Large intestine (tissue), 12 donors: ENCODE data around the gene TNNC2. TPM values are rescaled to one million over a fixed set of nuclear protein-coding genes. Genes with fewer than 3 reads are reported as not detected.
"Not testable (repeated sequence)": the region's sequence is repeated elsewhere in the genome, so short reads cannot be mapped to it uniquely, and the experiment has no call there.

Experiments
- DNase-seq, 2 donors: peaks; one replicate each; pipeline versions ENCODE4 v3.0.0 to v3.0.0-alpha.2; 2013
- H3K27ac ChIP-seq: one replicate; pipeline ENCODE4 v1.5.1; 2013; ENCODE audit warnings: low read length
- H3K27me3 ChIP-seq: 2 replicates; pipeline ENCODE4 v1.6.1; 2013; ENCODE audit warnings: low read length; ENCODE audit not compliant: control insufficient read depth, insufficient read depth
- H3K36me3 ChIP-seq: 2 replicates; pipeline ENCODE4 v1.6.1; 2013; ENCODE audit warnings: low read length; ENCODE audit not compliant: control insufficient read depth, insufficient read depth
- H3K4me1 ChIP-seq: one replicate; pipeline ENCODE4 v1.6.1; 2013; ENCODE audit warnings: low read length; ENCODE audit not compliant: control insufficient read depth, insufficient read depth
- H3K4me3 ChIP-seq: one replicate; pipeline ENCODE4 v1.5.1; 2013; ENCODE audit warnings: low read length
- H3K9me3 ChIP-seq: one replicate; pipeline ENCODE4 v1.6.1; 2013; ENCODE audit warnings: mild to moderate bottlenecking, low read depth, low read length, moderate library complexity; ENCODE audit not compliant: control insufficient read depth
- WGBS: methylation state at CpG from one replicate; pipeline ENCODE4 v1.1.5; 2013; ENCODE audit warnings: low lambda C conversion rate; ENCODE audit not compliant: insufficient coverage; 5-methylcytosine and 5-hydroxymethylcytosine counted together
- long read RNA-seq, 11 donors: transcript quantifications; one replicate each; lab custom pipeline, GENCODE V29; 2026
- polyA plus RNA-seq: library from polyadenylated mRNA; unstranded; fragments of 120-200 nt; gene quantifications from one replicate; pipeline ENCODE4 v1.2.1, GENCODE V29; 2013

Gene TNNC2
- polyA plus RNA-seq, result 10.9 TPM
- long read RNA-seq, donor 1, transcript TNNC2-201 (6 exons, 710 nt), result major isoform, 7 of 19 reads
- long read RNA-seq, donor 1, partial matches to known transcripts, result 12 of 19 reads
- long read RNA-seq, donor 1, other reads (novel, unspliced or antisense), result 0 of 19 reads
- long read RNA-seq, donor 2, result 0 reads
- long read RNA-seq, donor 3, partial matches to known transcripts, result 9 of 9 reads
- long read RNA-seq, donor 3, other reads (novel, unspliced or antisense), result 0 of 9 reads
- long read RNA-seq, donor 4, result 0 reads
- long read RNA-seq, donor 5, transcript TNNC2-201 (6 exons, 710 nt), result major isoform, 5 of 5 reads
- long read RNA-seq, donor 5, partial matches to known transcripts, result 0 of 5 reads
- long read RNA-seq, donor 5, other reads (novel, unspliced or antisense), result 0 of 5 reads
- long read RNA-seq, donor 6, result 0 reads
- long read RNA-seq, donor 7, result 0 reads
- long read RNA-seq, donor 8, transcript TNNC2-201 (6 exons, 710 nt), result major isoform, 25 of 46 reads
- long read RNA-seq, donor 8, partial matches to known transcripts, result 21 of 46 reads
- long read RNA-seq, donor 8, other reads (novel, unspliced or antisense), result 0 of 46 reads
- long read RNA-seq, donor 9, result 0 reads
- long read RNA-seq, donor 10, result 0 reads
- long read RNA-seq, donor 11, result 0 reads

DNA sequence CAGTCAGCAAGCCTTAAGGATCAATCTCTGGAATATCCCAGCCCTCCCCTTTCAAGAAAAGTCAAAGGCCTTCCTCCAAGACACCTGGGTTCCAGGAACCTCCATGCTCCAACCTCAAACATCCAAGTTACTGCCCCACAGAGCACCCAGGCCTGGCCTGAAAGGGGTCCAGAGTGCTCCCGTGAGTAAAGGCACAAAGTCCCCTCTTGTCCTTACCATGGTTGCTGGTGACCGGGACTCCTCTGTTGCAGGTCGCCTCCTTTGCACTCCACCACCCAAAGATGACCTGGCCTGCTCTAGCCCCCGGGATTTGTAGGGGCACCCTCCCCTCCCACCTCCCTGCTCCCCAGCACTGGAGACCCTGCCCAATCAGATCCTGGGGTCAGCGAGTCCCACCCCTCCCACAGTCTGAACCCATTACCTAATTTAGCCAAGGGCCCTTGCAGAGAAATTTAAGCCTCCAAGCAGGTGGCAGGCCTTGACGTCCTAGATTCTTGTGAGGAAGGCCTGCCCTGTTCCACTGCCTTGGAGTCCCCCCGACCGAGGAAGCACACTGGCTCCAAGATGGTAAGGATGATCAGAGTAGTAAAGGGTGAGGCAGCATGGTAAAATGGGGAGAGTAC is at the start of gene TNNC2:
Gene TNNC2 (minus strand): TSS at position 283 of the 623 bp plus-strand sequence. CDS start 64 bp downstream, at position 219.
- WGBS, result 100% methylated on average over 2 of the region's 8 CpGs
- H3K27ac ChIP-seq, result no peak within 1 kb of the TSS
- no peak for DNase-seq

DNA sequence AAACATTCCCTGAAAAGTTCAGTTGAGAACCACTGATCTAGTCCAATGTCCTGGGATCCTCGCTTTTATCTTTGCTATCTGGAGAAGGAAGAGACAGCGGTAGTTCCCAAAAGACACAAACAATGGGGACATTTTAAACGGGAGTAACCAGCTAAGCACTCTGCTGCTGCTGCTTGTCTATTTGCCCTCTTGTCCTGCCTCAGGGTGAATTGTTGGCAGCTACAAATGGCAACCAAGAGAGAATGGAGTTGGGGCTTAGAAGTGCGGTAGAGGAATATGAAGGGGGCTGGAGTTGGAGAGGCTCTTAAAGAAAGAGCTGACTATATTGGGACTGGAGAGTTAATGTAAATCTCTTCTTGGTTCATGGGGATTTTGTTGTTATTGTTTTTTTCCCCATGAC is 47.5 kb upstream of the TNNC2 start:
- Histone ChIP-seq H3K36me3 (peaks cover 31% of the 10 kb centered on the region), H3K4me1 (no peaks in the 10 kb centered on the region), H3K27ac (no peak overlapping the region), H3K27me3 (no peaks in the 10 kb centered on the region), H3K4me3 (no peak overlapping the region), H3K9me3 (no peaks in the 10 kb centered on the region)
- WGBS, result 100% methylated on average over 1 of the region's 4 CpGs
- no peak for DNase-seq

More for the DNA sequence above, at the start of gene TNNC2:
- Histone ChIP-seq H3K27me3 (peaks cover 21% of the 10 kb centered on the region), H3K36me3 (no peaks in the 10 kb centered on the region), H3K9me3 (peaks cover 6% of the 10 kb centered on the region), H3K4me3 (no peak within 1 kb of the TSS), H3K4me1 (peaks cover 14% of the 10 kb centered on the region)

DNA sequence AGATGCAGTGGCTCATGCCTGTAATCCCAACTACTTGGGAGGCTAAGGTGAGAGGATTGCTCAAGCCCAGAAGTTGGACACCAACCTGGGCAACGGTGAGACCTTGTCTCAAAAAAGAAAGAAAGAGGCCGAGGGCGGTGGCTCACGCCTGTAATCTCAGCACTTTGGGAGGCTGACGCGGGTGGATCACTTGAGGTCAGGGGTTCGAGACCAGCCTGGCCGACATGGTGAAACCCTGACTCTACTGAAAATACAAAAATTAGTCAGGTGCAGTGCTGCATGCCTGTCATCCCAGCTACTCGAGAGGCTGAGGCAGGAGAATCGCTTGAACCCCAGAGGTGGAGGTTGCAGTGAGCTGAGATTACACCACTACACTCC is 47.0 kb upstream of the TNNC2 start:
- not testable (repeated sequence) for H3K4me1 ChIP-seq, H3K9me3 ChIP-seq, H3K27me3 ChIP-seq, H3K27ac ChIP-seq, DNase-seq, H3K4me3 ChIP-seq
- WGBS, result no CpG with 5 or more reads among the region's 10 CpGs
- peaks cover 31% of the 10 kb centered on the region for H3K36me3 ChIP-seq

DNA sequence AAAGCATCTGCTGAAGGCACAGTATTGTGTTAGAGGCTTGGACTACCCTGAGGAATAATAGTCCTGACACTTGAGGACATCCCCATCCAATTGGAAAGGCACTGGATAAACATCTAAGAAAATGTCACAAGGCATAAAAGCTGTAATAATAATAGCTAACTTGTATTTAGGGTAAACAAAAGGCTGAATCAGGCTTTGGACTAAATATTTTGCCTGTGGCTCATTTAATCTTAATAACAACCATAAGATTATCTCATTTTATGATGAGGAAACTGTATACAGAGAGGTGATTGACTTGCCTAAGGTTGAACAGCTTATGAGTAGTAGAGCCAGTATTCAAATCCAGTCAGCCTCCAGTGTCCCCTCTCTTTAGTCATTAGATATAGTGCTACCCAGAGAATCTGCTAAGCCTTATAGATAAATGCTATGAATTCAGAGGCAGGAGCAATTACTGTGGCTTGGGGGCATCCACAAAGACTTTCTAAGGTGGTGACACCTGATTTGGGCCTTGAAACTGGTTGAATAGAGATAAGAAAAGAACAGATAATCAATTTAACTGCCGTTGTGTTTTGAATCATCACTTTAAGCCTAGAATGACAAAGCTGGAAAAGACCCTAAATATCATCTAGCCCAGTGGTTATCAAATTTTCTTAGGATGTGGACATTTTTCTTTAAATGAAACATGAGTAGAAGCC is 46.4 kb upstream of the TNNC2 start:
- peaks cover 27% of the 10 kb centered on the region for H3K36me3 ChIP-seq
- no peak overlapping the region for H3K4me3 ChIP-seq
- H3K27ac ChIP-seq, result no peak overlapping the region
- no peak for DNase-seq
- H3K27me3 ChIP-seq, result no peaks in the 10 kb centered on the region
- WGBS, result no CpG with 5 or more reads among the region's 1 CpG
- H3K4me1 ChIP-seq, result no peaks in the 10 kb centered on the region
- H3K9me3 ChIP-seq, result no peaks in the 10 kb centered on the region

DNA sequence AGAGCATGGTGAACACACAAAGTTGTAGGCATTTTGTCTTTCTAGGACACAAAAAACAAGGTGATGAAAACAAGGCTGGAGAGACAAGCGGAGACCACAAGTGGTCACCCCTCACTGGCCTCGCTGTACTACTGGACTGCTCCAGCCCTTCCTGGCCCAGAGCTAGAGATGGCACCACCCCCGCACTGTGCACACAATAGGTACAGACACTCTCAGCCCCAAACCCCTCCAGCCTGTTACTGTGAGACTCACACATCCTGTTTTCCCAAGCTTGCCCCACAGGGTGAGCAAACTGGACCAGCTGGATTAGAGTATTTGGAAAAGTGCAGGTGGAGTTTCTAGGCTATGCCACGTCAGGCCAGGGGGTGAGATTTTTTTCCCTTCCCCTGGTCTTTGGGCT is 45.5 kb upstream of the TNNC2 start:
- no CpG with 5 or more reads among the region's 4 CpGs for WGBS

DNA sequence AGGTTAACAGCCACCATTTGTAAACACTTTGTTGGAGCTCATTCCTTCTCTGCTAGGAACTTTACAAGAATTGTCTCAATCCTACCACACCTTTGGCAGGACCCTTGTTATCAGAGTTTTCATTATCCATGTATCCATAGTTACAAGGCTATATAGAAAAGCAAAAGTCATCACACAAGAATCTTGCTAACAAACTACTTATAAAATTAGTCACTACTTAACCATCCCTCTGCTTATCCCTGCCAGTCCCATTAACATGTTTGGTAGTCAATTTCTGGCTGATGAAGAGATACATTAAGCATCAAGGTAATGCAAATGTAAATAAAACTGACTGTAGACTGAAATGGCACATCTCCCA is 40.7 kb upstream of the TNNC2 start:
- no peak for DNase-seq
- peaks cover 15% of the 10 kb centered on the region for H3K4me1 ChIP-seq
- H3K27ac ChIP-seq, result peak overlapping the region; percentile 45

More for the DNA sequence above, 45.5 kb upstream of the TNNC2 start:
- Histone ChIP-seq H3K9me3 (no peaks in the 10 kb centered on the region), H3K27me3 (no peaks in the 10 kb centered on the region), H3K4me3 (no peak overlapping the region), H3K36me3 (peaks cover 18% of the 10 kb centered on the region), H3K4me1 (peaks cover 3% of the 10 kb centered on the region), H3K27ac (no peak overlapping the region)
- DNase-seq, result no peak

DNA sequence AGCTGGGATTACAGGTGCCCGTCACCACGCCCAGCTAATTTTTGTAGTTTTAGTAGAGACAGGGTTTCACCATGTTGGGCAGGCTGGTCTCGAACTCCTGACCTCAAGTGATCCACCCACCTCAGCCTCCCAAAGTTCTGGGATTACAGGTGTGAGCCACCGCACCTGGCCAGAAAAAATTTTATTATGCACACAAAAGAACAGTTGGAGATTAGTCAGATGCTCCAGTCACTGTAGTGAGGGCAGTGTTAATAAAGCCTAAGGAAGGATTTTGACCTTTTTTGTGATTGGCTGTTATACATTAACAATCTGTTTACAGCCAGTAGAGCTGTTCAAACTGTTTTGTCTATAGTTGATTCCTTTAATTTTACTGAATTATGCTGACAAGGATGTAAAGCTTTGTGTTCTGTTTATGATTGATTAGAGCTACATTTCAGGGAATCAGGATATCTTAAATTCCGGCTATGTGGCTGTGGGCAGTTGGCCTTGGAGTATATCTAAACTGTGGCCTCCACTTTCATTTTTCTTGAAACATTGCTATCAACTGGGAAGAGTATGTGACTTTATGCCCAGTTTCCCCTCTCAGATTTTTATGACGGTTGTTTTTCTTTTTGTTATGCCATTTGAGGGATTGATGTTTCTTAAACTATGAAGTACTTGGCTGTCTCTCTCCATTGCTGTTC is 40.2 kb upstream of the TNNC2 start:
- Histone ChIP-seq H3K4me3 (no peak overlapping the region), H3K27me3 (no peaks in the 10 kb centered on the region), H3K9me3 (no peaks in the 10 kb centered on the region), H3K36me3 (peaks cover under 1% of the 10 kb centered on the region), H3K27ac (peak overlapping the region; percentile 45), H3K4me1 (peaks cover 15% of the 10 kb centered on the region)
- DNase-seq, result peak in 1 of 2 donors; percentile 53
- WGBS, result 40% methylated on average over 1 of the region's 6 CpGs

More for the DNA sequence above, 40.7 kb upstream of the TNNC2 start:
- Histone ChIP-seq H3K9me3 (no peaks in the 10 kb centered on the region), H3K27me3 (no peaks in the 10 kb centered on the region), H3K4me3 (no peak overlapping the region), H3K36me3 (peaks cover 5% of the 10 kb centered on the region)

DNA sequence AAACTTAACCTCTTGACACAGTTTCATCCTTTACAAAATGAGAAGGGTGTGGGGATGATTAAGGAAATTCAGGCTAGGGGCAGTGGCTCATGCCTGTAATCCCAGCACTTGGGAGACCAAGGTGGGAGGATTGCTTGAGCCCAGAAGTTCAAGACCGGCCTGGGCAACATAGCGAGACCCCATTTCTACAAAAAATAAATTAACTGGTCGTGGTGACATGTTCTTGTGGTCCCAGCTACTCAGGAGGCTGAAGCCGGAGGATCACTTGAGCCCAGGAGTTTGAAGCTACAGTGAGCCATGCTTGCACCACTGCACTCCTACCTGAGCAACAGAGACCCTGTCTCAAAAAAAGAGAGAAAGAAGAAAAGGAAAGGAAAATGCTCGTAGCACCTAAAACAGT is 39.3 kb upstream of the TNNC2 start:
- Histone ChIP-seq H3K4me1 (peaks cover 16% of the 10 kb centered on the region), H3K27me3 (no peaks in the 10 kb centered on the region), H3K4me3 (no peak overlapping the region), H3K9me3 (no peaks in the 10 kb centered on the region), H3K36me3 (no peaks in the 10 kb centered on the region), H3K27ac (no peak overlapping the region)
- WGBS, result 100% methylated on average over 3 of the region's 5 CpGs
- no peak for DNase-seq

DNA sequence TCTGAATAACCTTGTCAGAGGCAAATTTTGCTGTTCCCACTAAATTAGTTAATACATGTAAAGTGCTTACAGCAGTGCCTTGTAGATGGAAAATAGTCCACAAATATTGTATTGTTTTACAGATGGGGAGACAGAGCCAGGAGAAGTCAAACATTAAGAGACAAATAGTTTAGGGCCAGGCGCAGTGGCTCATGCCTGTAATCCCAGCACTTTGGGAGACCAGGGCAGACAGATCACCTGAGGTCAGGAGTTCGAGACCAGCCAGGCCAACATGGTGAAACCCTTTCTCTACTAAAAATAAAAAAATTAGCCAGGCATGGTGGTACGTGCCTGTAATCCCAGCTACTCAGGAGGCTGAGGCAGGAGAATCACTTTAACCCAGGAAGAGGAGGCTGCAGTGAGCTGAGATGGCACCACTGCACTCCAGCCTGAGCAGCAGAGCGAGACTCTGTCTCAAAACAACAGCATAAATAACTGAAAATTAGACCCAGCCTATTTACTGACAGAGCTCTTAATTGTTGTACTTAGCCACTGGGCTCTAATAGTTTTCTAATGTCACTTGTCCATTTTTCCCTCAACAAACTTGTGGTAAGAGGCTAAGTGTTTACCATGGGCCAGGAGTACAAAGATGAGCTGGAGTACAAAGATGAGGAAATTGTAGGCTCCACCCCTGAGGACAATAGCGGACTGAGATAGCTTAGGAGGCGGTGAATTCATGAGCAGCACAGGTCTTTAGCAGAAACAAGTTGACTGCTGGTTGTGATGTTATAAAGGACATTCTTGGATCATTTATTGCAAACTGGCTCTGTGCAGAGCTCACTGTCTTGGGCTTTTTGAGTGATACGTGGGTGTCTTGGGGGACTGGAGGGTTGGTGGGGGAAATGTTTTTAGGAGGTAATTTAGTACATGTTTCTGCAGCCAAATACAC is 36.7 kb upstream of the TNNC2 start:
- no CpG with 5 or more reads among the region's 7 CpGs for WGBS
- Histone ChIP-seq H3K27ac (peak overlapping the region; percentile 57), H3K27me3 (no peaks in the 10 kb centered on the region), H3K9me3 (no peaks in the 10 kb centered on the region), H3K4me3 (no peak overlapping the region), H3K4me1 (peaks cover 25% of the 10 kb centered on the region), H3K36me3 (no peaks in the 10 kb centered on the region)
- peak; percentile 63 to 81 for DNase-seq
